Uterus (tissue), 2 donors: ENCODE data around the gene C1orf21.

Source experiments
- CTCF ChIP-seq, 4 experiments: fragments of 200-600 bp in 2 of 4; fragments of 450-650 bp in 2 of 4; sonication (generic) in 2 of 4; IDR thresholded peaks; one replicate each; pipeline ENCODE4 v1.5.1; 2016 to 2019; ENCODE audit warnings: antibody characterized with exemption in 4 of 4, mild to moderate bottlenecking in 2 of 4, moderate library complexity in 1 of 4
- POLR2A ChIP-seq, 2 donors: fragments of 450-650 bp; IDR thresholded peaks; one replicate each; pipeline ENCODE4 v1.6.1; 2016; ENCODE audit warnings: antibody characterized with exemption in 2 of 2, mild to moderate bottlenecking in 1 of 2, moderate library complexity in 1 of 2

GRCh38 chr1:184425449-184426277, 38.8 kb downstream of the C1orf21 start:
- TF ChIP-seq POLR2A (IDR thresholded peaks at IDR 0.05) (no peak), CTCF (IDR thresholded peaks at IDR 0.05) (peak in 2 of 4 experiments; percentile 2 to 6)
